Immature natural killer cell (primary cell): Measurements from ENCODE around the gene CROCC. TPM values are rescaled to one million over a fixed set of nuclear protein-coding genes. Genes with fewer than 3 reads are reported as not detected.
"Not testable (repeated sequence)": the region's sequence is repeated elsewhere in the genome, so short reads cannot be mapped to it uniquely, and the experiment has no call there.

Source experiments
- DNase-seq, 3 donors: peaks; one replicate each; pipeline ENCODE4 v3.0.0; 2022; ENCODE audit warnings: mixed read lengths in 1 of 3
- H3K27ac Mint-ChIP-seq, 6 donors: one replicate each; pipeline ENCODE4 v1.8.0; 2020; ENCODE audit warnings: mixed read lengths in 6 of 6, mild to moderate bottlenecking in 5 of 6, inconsistent platforms in 4 of 6, moderate library complexity in 3 of 6
- H3K27me3 Mint-ChIP-seq, 3 donors: one replicate each; pipeline ENCODE4 v1.8.0; 2020 to 2021; ENCODE audit warnings: low read depth in 3 of 3, mild to moderate bottlenecking in 3 of 3, mixed read lengths in 3 of 3, moderate library complexity in 3 of 3, inconsistent platforms in 1 of 3
- H3K36me3 Mint-ChIP-seq, 3 donors: one replicate each; pipeline ENCODE4 v1.8.0; 2020; ENCODE audit warnings: mixed read lengths in 3 of 3, inconsistent platforms in 2 of 3, mild to moderate bottlenecking in 2 of 3
- H3K4me1 Mint-ChIP-seq, 2 donors: one replicate each; pipeline ENCODE4 v1.8.0; 2020; ENCODE audit warnings: inconsistent platforms in 2 of 2, mild to moderate bottlenecking in 2 of 2, mixed read lengths in 2 of 2, moderate library complexity in 1 of 2
- H3K4me3 Mint-ChIP-seq, 5 donors: one replicate each; pipeline ENCODE4 v1.8.0; 2020; ENCODE audit warnings: mild to moderate bottlenecking in 5 of 5, mixed read lengths in 5 of 5, inconsistent platforms in 3 of 5, moderate library complexity in 3 of 5
- H3K9me3 Mint-ChIP-seq, 6 donors: one replicate each; pipeline ENCODE4 v1.8.0; 2020; ENCODE audit warnings: mild to moderate bottlenecking in 6 of 6, mixed read lengths in 6 of 6, inconsistent platforms in 4 of 6, moderate library complexity in 3 of 6
- polyA plus RNA-seq, 3 donors: library from polyadenylated mRNA; unstranded; fragments of 300-500 nt; fragmentation: Illumina TruSeq; gene quantifications; one replicate each; pipeline ENCODE4 v1.2.3, GENCODE V29; 2021

CROCC gene
- polyA plus RNA-seq, 3 donors from 2014 or later = 0.35 to 6.5 (median 5.4) TPM

DNA sequence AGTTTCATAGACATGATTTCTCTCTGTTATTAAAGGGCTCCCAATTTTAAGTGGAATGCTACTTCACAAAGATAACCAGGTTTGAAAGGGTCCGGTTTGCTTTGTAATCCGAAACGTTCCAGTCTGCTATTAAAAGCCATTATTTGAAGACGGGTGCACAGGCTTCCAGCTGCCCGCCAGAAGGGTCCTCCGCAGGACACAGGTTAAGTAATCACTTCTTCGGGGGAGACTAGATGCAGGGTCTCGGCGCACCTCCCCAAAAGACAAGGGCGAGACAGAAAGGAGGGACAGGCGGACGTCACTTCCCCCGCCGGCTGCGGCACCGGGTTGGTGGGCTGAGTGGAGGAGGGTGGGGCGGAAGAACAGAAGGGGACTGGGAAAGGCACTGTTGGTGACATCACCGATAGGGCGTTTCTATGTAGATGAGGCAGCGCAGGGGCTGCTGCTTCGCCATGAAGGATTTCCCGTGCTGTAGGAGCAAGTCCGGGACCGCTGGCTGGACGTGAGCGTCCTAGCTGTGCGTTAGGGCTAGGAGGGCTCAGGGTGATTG is 17.1 kb upstream of the CROCC start:
- H3K36me3 Mint-ChIP-seq = peaks cover 0 to 5% (median 0%) of the 10 kb centered on the region in 3 donors
- peaks cover 14 to 21% of the 10 kb centered on the region in 2 donors for H3K4me1 Mint-ChIP-seq
- DNase-seq = peak; percentile 100
- no peak overlapping the region for H3K27ac Mint-ChIP-seq
- H3K4me3 Mint-ChIP-seq = no peak overlapping the region
- H3K9me3 Mint-ChIP-seq = peaks cover 0 to 5% (median 0%) of the 10 kb centered on the region in 6 donors
- H3K27me3 Mint-ChIP-seq = peaks cover 3 to 7% (median 5%) of the 10 kb centered on the region in 3 donors

DNA sequence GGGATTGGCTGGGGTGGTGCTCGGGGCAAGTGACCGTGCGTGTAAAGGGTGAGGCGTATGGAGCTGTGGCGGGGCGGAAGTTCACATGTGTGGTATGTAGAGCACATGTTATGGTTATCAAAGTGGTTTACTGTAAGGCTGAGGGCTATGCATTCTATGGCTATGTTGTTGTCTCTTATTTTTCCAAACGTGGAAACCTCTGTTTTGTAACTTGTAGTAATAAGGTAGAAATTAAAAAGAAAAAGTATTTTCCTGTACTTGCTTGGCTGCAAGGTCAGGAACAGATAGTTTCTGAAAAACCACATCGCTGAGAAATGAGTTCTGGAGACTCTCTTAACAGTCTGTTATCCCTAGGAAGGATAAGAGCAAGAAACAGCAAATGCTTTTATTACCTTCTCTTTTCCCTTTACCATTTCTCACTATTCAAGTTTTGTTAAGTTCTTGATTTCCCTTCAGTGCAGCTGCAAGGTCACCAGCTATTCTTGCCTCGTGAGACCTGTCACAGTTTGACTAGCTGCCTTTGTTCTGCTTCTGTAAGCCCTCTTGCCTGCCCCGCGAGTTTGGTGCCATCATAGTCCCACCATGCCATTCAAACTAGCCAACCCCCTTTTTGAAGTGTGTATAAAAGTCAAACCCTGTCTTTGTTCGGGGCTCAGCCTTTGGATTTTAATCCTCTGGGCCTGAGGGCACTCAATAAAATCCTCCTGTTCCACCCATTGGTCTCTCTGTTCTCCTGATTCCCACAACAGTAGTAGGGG is 16.4 kb upstream of the CROCC start:
- Mint-ChIP-seq H3K4me3 (no peak overlapping the region), H3K27me3 (peaks cover 3 to 7% (median 5%) of the 10 kb centered on the region in 3 donors), H3K9me3 (peaks cover 0 to 5% (median 0%) of the 10 kb centered on the region in 6 donors), H3K27ac (no peak overlapping the region), H3K4me1 (peaks cover 15 to 21% of the 10 kb centered on the region in 2 donors), H3K36me3 (peaks cover 0 to 5% (median 0%) of the 10 kb centered on the region in 3 donors)
- peak in 2 of 3 donors; percentile 34 to 43 for DNase-seq

DNA sequence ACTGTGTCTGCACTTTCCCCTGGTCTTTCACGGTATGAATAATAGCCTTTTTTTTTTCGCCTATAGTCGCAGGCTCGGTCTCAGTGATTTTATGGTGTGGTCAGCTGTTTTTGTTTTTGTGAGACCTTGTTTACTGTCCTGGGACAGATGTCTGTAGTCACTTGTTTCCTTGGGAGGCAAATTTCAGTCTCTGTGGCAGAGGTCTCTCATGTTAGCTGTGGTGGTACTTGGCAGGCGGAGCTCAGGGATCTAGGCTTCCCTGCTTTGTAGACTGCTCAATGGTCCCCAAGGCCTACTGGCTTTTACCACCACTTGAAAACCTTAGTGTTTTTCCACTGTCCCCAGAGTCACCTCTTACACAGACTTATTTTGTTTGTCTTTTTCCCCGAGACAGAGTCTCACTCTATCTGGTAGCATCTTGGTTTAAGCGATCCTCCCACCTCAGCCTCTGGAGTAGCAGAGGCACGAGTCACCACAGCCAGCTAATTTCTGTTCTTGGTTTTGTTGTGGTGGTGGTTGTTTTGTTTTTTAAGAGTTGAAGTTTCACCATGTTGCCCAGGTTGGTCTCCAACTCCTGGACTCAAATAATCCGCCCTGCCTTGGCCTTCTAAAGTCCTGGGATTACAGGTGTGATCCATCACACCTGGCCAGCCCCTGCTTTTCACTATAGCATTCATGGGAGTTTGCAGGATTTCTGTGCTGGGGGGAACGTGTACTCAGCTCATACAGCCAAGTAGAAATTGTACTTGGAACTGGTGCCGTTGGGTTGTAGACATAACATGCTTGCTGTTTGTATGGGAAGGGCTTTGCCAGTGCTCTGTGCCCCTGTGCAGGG is 15.6 kb upstream of the CROCC start:
- peaks cover 10 to 15% of the 10 kb centered on the region in 2 donors for H3K4me1 Mint-ChIP-seq
- peaks cover 3 to 7% (median 5%) of the 10 kb centered on the region in 3 donors for H3K27me3 Mint-ChIP-seq
- H3K9me3 Mint-ChIP-seq = peaks cover 0 to 5% (median 0%) of the 10 kb centered on the region in 6 donors
- H3K4me3 Mint-ChIP-seq = peak overlapping the region in 3 of 5 donors; percentile 7 to 56 (median 9)
- no peak for DNase-seq
- no peak overlapping the region for H3K27ac Mint-ChIP-seq
- H3K36me3 Mint-ChIP-seq = peaks cover 0 to 5% (median 0%) of the 10 kb centered on the region in 3 donors

- DNase-seq = no peak
- Mint-ChIP-seq H3K4me3 (peak overlapping the region in 1 of 5 donors; percentile 9), H3K27ac (peak overlapping the region in 2 of 6 donors; percentile 10 to 14)
Measured at GRCh38 chr1:16906873-16907272, 14.9 kb upstream of the CROCC start.

GRCh38 chr1:16907870-16908758 is 13.6 kb upstream of the CROCC start:
- Mint-ChIP-seq H3K27me3 (peaks cover 3 to 7% (median 5%) of the 10 kb centered on the region in 3 donors), H3K9me3 (peaks cover 0 to 5% (median 0%) of the 10 kb centered on the region in 6 donors), H3K4me3 (peak overlapping the region in 1 of 5 donors; percentile 35), H3K36me3 (peaks cover 0 to 5% (median 0%) of the 10 kb centered on the region in 3 donors), H3K27ac (peak overlapping the region; percentile 21 to 83 (median 48)), H3K4me1 (peaks cover 11 to 20% of the 10 kb centered on the region in 2 donors)
- DNase-seq = no peak

More at GRCh38 chr1:16906873-16907272, 14.9 kb upstream of the CROCC start:
- H3K4me1 Mint-ChIP-seq = peaks cover 7 to 9% of the 10 kb centered on the region in 2 donors
- peaks cover 0 to 5% (median 0%) of the 10 kb centered on the region in 6 donors for H3K9me3 Mint-ChIP-seq
- H3K36me3 Mint-ChIP-seq = peaks cover 0 to 5% (median 0%) of the 10 kb centered on the region in 3 donors
- H3K27me3 Mint-ChIP-seq = peaks cover 3 to 7% (median 5%) of the 10 kb centered on the region in 3 donors

DNA sequence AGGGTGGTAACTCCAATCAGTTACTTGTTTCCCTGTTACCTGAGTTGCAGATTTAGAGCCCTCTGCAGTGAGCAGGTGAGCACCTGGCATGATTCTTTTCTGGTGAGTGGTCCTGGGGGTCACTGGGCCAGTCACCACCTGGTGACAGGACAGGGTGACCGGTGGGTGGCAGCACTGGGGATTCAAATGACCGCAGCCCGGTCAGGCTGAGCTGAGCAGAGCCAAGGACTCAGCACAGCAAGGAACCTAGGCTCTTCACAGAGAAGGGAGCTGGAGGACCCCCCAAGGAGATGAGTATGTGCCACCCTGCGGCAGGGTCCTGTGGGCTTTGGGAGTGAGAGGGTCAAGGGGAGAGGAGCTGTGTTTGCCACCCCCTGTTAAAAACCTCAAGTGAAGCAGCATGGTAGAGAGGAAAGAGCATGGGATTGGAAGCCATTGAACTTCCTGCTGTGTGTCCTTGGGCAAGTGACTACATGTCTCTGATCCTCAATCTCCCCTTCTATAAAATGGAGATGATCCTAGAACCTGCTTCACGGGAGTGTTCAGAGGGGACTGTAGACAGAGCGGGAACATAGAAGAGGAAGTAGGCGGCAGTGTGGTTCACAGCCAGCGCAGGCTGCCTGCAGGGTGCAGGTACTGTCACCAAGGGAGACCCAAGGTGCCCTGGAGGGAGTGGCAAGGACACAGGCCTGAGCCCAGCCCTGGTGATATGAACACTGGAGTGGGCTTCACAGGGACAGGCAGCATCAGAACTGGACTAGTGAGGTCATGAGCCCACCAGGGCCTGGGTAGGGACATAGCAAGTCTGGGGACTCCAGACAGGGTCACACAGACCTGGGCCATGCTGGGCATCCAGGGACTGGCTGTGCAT is 9.6 kb upstream of the CROCC start:
- Mint-ChIP-seq H3K4me1 (peaks cover 31 to 40% of the 10 kb centered on the region in 2 donors), H3K27ac (peak overlapping the region in 1 of 6 donors; percentile 53)
- not testable (repeated sequence) for H3K9me3 Mint-ChIP-seq

GRCh38 chr1:16912742-16913141 is 9.0 kb upstream of the CROCC start:
- peak overlapping the region; percentile 84 to 90 (median 87) for H3K4me3 Mint-ChIP-seq
- peak overlapping the region in 3 of 6 donors; percentile 26 to 84 (median 28) for H3K27ac Mint-ChIP-seq
- not testable (repeated sequence) for H3K27me3 Mint-ChIP-seq, DNase-seq, H3K36me3 Mint-ChIP-seq, H3K9me3 Mint-ChIP-seq
- peaks cover 26 to 36% of the 10 kb centered on the region in 2 donors for H3K4me1 Mint-ChIP-seq

More for the DNA sequence above, 9.6 kb upstream of the CROCC start:
- H3K36me3 Mint-ChIP-seq, DNase-seq, H3K27me3 Mint-ChIP-seq: not testable (repeated sequence)
- H3K4me3 Mint-ChIP-seq = peak overlapping the region in 4 of 5 donors; percentile 27 to 90 (median 46)

GRCh38 chr1:16913181-16913832 is 8.4 kb upstream of the CROCC start:
- no peaks in the 10 kb centered on the region for H3K9me3 Mint-ChIP-seq
- DNase-seq = no peak
- peak overlapping the region; percentile 71 to 91 (median 84) for H3K27ac Mint-ChIP-seq
- peak overlapping the region; percentile 84 to 90 (median 87) for H3K4me3 Mint-ChIP-seq
- peaks cover 24 to 35% of the 10 kb centered on the region in 2 donors for H3K4me1 Mint-ChIP-seq
- H3K27me3 Mint-ChIP-seq = peaks cover 0 to 3% (median 2%) of the 10 kb centered on the region in 3 donors
- no peaks in the 10 kb centered on the region for H3K36me3 Mint-ChIP-seq

- Mint-ChIP-seq H3K9me3 (no peaks in the 10 kb centered on the region), H3K36me3 (no peaks in the 10 kb centered on the region)
Measured at GRCh38 chr1:16913833-16914662, 7.7 kb upstream of the CROCC start.

GRCh38 chr1:16914928-16915626 is 6.7 kb upstream of the CROCC start:
- peaks cover 24 to 33% of the 10 kb centered on the region in 2 donors for H3K4me1 Mint-ChIP-seq
- H3K27me3 Mint-ChIP-seq, H3K36me3 Mint-ChIP-seq, H3K9me3 Mint-ChIP-seq, DNase-seq: not testable (repeated sequence)
- H3K4me3 Mint-ChIP-seq = peak overlapping the region; percentile 73 to 93 (median 86)
- H3K27ac Mint-ChIP-seq = peak overlapping the region; percentile 67 to 88 (median 81)

More at GRCh38 chr1:16913833-16914662, 7.7 kb upstream of the CROCC start:
- H3K27ac Mint-ChIP-seq = peak overlapping the region; percentile 71 to 91 (median 85)
- H3K4me1 Mint-ChIP-seq = peaks cover 24 to 35% of the 10 kb centered on the region in 2 donors
- H3K27me3 Mint-ChIP-seq = peaks cover 0 to 3% (median 2%) of the 10 kb centered on the region in 3 donors
- peak; percentile 92 to 96 (median 95) for DNase-seq
- H3K4me3 Mint-ChIP-seq = peak overlapping the region; percentile 86 to 93 (median 90)
